HPDE6-E6E7 (cell line): ENCODE measurements around the gene MPZ.
"Not testable (repeated sequence)": the region's sequence is repeated elsewhere in the genome, so short reads cannot be mapped to it uniquely, and the experiment has no call there.

Experiments
- DNase-seq: peaks from one replicate; pipeline ENCODE4 v3.0.0; 2011; ENCODE audit warnings: missing footprints; ENCODE audit errors: extremely low spot score

MPZ gene

DNA sequence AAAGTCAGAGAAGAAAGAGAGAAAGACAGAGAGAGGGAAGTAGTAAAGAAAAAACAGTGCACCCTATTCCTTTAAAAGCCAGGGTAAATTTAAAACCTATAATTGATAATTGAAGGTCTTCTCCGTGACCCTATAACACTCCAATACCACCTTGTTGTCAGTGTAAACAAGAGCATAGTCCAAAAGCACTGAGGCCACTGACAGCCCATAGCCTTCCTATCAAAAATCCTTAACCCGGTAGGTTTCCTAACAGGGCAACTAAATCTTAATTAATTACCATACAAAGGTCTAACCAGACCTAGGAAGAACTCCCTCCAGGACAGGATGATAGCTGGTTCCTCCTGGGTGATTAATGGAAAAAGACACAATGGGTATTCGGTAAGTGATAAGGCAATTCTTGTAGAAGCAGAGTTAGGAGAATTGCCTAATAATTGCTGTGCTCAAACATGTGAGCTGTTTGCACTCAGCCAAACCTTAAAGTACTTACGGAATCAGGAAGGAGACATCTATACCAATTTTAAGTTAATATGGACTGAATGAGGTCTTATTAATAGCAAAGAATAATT lies 53.7 kb downstream of the MPZ start:
- not testable (repeated sequence) for DNase-seq

DNA sequence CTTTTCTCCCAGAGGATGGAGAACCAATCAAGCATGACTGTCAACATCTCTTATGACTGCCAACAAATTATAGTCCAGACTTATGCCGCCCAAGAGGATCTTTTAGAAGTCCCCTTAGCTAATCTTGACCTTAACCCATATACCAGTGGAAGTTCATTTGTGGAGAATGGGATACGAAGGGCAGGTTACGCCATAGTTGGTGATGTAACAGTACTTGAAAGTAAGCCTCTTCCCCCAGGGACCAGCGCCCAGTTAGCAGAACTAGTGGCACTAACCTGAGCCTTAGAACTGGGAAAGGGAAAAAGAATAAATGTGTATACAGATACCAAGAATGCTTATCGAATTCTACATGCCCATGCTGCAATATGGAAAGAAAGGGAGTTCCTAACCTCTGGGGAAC lies 54.5 kb downstream of the MPZ start:
- DNase-seq: not testable (repeated sequence)
